Natural killer cell (primary cell): ENCODE measurements around the gene WDR38. TPM values are rescaled to one million over a fixed set of nuclear protein-coding genes. Genes with fewer than 3 reads are reported as not detected.

ENCODE experiments used
- ATAC-seq, 3 donors: fragments of 150-1000 bp in 2 of 3; fragments of 200-7000 bp in 1 of 3; cut with Tn5 transposase; 1 replicate in 1 of 3; 2 replicates in 2 of 3; pipeline ENCODE4 v1.10.0; 2021; ENCODE audit warnings: mild to moderate bottlenecking in 2 of 3, moderate library complexity in 2 of 3
- DNase-seq, 2 donors: peaks; one replicate each; pipeline versions ENCODE4 v3.0.0 to v3.0.0-alpha.2; 2013 to 2021; ENCODE audit warnings: mixed read lengths in 1 of 2
- H3K27ac ChIP-seq: one replicate; pipeline ENCODE4 v1.5.1; 2013; ENCODE audit warnings: mild to moderate bottlenecking, low read length
- H3K27me3 ChIP-seq: one replicate; pipeline ENCODE4 v1.6.1; 2013; ENCODE audit warnings: low read length; ENCODE audit not compliant: control insufficient read depth, insufficient read depth
- H3K36me3 ChIP-seq: one replicate; pipeline ENCODE4 v1.6.1; 2013; ENCODE audit warnings: low read length; ENCODE audit not compliant: control insufficient read depth, insufficient read depth
- H3K4me1 ChIP-seq: one replicate; pipeline ENCODE4 v1.6.1; 2013; ENCODE audit warnings: low read length; ENCODE audit not compliant: control insufficient read depth, insufficient read depth
- H3K4me3 ChIP-seq: one replicate; pipeline ENCODE4 v1.5.1; 2013; ENCODE audit warnings: low read length
- H3K9me3 ChIP-seq: one replicate; pipeline ENCODE4 v1.6.1; 2013; ENCODE audit warnings: low read length; ENCODE audit not compliant: control insufficient read depth, insufficient read depth
- H3K27ac Mint-ChIP-seq, 2 donors: one replicate each; pipeline ENCODE4 v1.8.0; 2022; ENCODE audit warnings: mild to moderate bottlenecking in 2 of 2, mixed read lengths in 2 of 2, moderate library complexity in 1 of 2
- H3K27me3 Mint-ChIP-seq, 2 donors: one replicate each; pipeline ENCODE4 v1.8.0; 2022; ENCODE audit warnings: low read depth in 2 of 2, mixed read lengths in 2 of 2
- H3K36me3 Mint-ChIP-seq: one replicate; pipeline ENCODE4 v1.8.0; 2022; ENCODE audit warnings: mixed read lengths
- H3K4me1 Mint-ChIP-seq, 2 donors: one replicate each; pipeline ENCODE4 v1.8.0; 2022; ENCODE audit warnings: mixed read lengths in 2 of 2
- H3K4me3 Mint-ChIP-seq: one replicate; pipeline ENCODE4 v1.8.0; 2022; ENCODE audit warnings: mild to moderate bottlenecking, moderate library complexity, mixed read lengths
- H3K9me3 Mint-ChIP-seq, 2 donors: one replicate each; pipeline ENCODE4 v1.8.0; 2022; ENCODE audit warnings: mixed read lengths in 2 of 2
- WGBS: methylation state at CpG from one replicate; pipeline ENCODE4 v1.1.7; 2013; ENCODE audit warnings: missing lambda C conversion rate; ENCODE audit not compliant: insufficient coverage; 5-methylcytosine and 5-hydroxymethylcytosine counted together
- intact Hi-C: fragments of 100-400 bp; cut with micrococcal nuclease; formaldehyde crosslinking; loops from one replicate; pipeline ENCODE4 v1.14.2; 2022
- total RNA-seq, 4 donors: library from RNA; stranded (reverse); fragments of 120-200 nt in 1 of 4; gene quantifications; one replicate each; pipeline versions ENCODE4 v1.2.3 to v1.2.4, GENCODE V29; 2013 to 2022
- TF ChIP-seq, protein P1 (sequence below): fragments of 200-600 bp; IDR thresholded peaks from one replicate; pipeline ENCODE4 v1.8.0; 2022; ENCODE audit warnings: antibody characterized with exemption

The WDR38 gene
- total RNA-seq, 3 donors from 2014 or later (not counting 1 experiment from before 2014, with no cell fraction given): not detected

DNA sequence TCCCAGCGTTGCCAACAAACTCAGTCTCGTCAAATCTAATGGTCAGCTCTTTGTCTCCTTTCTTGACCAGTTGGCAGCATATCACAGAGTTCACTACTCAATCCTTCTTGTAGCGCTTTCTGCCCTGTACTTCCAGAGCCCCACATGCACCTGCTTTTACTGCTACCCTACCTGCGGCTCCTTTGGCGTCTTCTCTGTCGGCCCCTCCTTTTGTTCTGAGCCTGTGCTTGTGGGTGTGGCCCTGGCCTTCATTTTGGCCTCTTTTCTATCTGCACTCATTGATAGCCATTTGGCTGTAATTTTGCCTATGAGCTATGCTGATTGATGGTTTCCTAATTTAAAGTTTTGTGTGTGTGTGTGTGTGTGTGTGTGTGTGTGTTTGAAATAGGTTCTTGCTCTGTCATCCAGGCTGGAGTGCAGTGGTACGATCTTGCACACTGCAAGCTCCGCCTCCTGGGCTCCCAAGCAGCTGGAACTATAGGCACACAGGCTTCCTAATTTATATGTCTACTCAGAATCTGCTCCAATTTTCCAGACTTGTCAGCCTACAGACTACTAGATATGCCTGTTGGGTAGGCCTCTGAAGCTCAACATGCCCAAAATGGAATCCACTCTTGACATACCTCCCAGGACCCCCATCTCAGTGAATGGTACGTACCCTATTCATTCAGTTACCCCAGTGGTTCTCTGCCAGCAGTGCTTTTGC, 40.9 kb downstream of the WDR38 start:
- TF ChIP-seq, protein P1, sequence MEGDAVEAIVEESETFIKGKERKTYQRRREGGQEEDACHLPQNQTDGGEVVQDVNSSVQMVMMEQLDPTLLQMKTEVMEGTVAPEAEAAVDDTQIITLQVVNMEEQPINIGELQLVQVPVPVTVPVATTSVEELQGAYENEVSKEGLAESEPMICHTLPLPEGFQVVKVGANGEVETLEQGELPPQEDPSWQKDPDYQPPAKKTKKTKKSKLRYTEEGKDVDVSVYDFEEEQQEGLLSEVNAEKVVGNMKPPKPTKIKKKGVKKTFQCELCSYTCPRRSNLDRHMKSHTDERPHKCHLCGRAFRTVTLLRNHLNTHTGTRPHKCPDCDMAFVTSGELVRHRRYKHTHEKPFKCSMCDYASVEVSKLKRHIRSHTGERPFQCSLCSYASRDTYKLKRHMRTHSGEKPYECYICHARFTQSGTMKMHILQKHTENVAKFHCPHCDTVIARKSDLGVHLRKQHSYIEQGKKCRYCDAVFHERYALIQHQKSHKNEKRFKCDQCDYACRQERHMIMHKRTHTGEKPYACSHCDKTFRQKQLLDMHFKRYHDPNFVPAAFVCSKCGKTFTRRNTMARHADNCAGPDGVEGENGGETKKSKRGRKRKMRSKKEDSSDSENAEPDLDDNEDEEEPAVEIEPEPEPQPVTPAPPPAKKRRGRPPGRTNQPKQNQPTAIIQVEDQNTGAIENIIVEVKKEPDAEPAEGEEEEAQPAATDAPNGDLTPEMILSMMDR: no peak
- Mint-ChIP-seq H3K4me3 (no peak overlapping the region), H3K27ac (peak overlapping the region in 1 of 2 donors; percentile 74), H3K36me3 (peaks cover 15% of the 10 kb centered on the region), H3K27me3 (no peaks in the 10 kb centered on the region), H3K4me1 (peaks cover 8 to 16% of the 10 kb centered on the region in 2 donors), H3K9me3 (no peaks in the 10 kb centered on the region)
- DNase-seq (no peak), ATAC-seq (no peak)
- H3K27me3 ChIP-seq: no peaks in the 10 kb centered on the region
- no peak overlapping the region for H3K4me3 ChIP-seq
- intact Hi-C loops: loop anchor here (1.0 to 10.0 kb wide), 3 partner anchors 41 to 120 kb away; partner anchors contain the start of gene WDR38
- H3K4me1 ChIP-seq: peaks cover 4% of the 10 kb centered on the region
- 92% methylated on average over 9 of the region's 9 CpGs for WGBS
- H3K36me3 ChIP-seq: peaks cover 53% of the 10 kb centered on the region
- H3K9me3 ChIP-seq: no peaks in the 10 kb centered on the region
- no peak overlapping the region for H3K27ac ChIP-seq

DNA sequence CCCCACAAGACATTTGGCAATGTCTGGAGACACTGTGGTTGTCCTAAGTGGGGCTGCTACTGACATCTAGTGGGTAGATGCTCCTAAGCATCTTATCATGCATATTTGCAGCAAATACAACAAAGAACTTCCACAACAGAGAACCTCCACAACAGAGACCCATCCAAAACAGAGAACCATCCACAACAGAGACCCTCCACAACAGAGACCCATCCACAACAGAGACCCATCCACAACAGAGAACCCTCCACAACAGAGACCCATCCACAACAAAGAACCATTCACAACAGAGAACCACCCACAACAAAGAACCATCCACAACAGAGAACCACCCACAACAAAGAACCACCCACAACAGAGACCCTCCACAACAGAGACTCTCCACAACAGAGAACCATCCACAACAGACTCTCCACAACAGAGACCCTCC, 41.5 kb downstream of the WDR38 start:
- TF ChIP-seq, protein P1: peak; percentile 65
- peak in 1 of 2 donors; percentile 78 for DNase-seq
- Mint-ChIP-seq H3K27ac (peak overlapping the region in 1 of 2 donors; percentile 74), H3K4me3 (no peak overlapping the region), H3K27me3 (no peaks in the 10 kb centered on the region), H3K36me3 (peaks cover 15% of the 10 kb centered on the region), H3K9me3 (no peaks in the 10 kb centered on the region), H3K4me1 (peaks cover 8 to 16% of the 10 kb centered on the region in 2 donors)
- ATAC-seq: peak; percentile 82 to 99 (median 96)
- Histone ChIP-seq H3K9me3 (no peaks in the 10 kb centered on the region), H3K36me3 (peaks cover 53% of the 10 kb centered on the region), H3K27ac (no peak overlapping the region), H3K27me3 (no peaks in the 10 kb centered on the region), H3K4me3 (no peak overlapping the region), H3K4me1 (peaks cover 4% of the 10 kb centered on the region)
- intact Hi-C loops: loop anchor here (1.0 to 10.0 kb wide), 3 partner anchors 41 to 120 kb away; partner anchors contain the start of gene WDR38

DNA sequence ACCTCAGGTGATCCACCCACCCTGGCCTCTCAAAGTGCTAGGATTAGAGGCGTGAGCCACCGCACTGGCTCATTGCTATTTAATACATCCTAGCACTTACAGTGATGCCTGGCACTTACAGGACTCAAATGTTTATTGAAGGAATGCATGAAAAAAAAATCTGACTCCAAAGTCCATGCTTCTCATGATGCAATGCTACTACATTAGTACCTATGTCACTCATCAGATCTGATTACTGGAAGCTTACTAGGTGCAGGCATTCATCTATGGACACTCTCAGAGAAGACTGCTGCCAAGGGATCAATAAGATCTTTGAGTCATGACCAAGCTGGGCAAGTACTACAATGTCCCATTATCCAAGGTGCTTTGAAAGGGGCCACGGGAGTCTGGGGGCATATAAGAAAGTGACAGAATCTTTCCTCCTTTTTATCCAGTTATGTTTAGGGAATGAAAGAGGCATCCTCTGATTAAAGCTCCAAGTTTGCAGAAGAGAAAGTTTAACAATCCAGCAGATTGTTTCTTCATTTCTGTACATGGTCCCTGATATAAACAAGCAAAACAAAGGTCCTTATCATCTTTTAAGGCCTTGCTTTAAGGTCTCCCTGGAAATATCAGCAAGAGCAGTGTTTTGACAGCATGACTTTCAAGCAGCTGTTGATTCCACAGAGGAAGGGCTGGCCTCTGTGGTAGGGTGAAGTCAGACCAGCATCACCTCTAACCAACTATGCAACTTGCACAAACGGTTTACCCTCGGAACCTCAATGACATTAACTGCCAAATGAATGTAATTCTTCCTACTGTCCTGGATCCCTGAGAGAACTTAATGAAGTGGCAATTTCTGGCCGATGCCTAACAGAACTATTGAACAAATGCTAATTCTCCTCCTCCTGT, 44.6 kb downstream of the WDR38 start:
- DNase-seq (no peak), ATAC-seq (no peak)
- H3K27me3 Mint-ChIP-seq: no peaks in the 10 kb centered on the region
- H3K4me3 Mint-ChIP-seq: no peak overlapping the region
- Histone ChIP-seq H3K27ac (no peak overlapping the region), H3K9me3 (no peaks in the 10 kb centered on the region), H3K27me3 (no peaks in the 10 kb centered on the region), H3K4me1 (peaks cover 4% of the 10 kb centered on the region), H3K4me3 (no peak overlapping the region), H3K36me3 (peaks cover 51% of the 10 kb centered on the region)
- WGBS: 96% methylated on average over 4 of the region's 6 CpGs
- TF ChIP-seq, protein P1: no peak
- H3K36me3 Mint-ChIP-seq: peaks cover 15% of the 10 kb centered on the region
- H3K27ac Mint-ChIP-seq: no peak overlapping the region
- no peaks in the 10 kb centered on the region for H3K9me3 Mint-ChIP-seq
- peaks cover 8 to 16% of the 10 kb centered on the region in 2 donors for H3K4me1 Mint-ChIP-seq
- intact Hi-C loops: loop anchor here (10.0 kb wide), 1 partner anchor 63 kb away; no protein-coding TSS in a partner anchor
